HEK293 (cell line): ENCODE data around the gene DDX47.

ENCODE experiments used
- CTCF ChIA-PET: fragments of 350-600 bp; formaldehyde crosslinking; extraction: SDS; loops from one replicate; lab custom pipeline; 2021; ENCODE audit warnings: antibody characterized with exemption; lab: Yijun Ruan, JAX
- POLR2A ChIA-PET: fragments of 300-600 bp; formaldehyde crosslinking; extraction: SDS; loops from one replicate; lab custom pipeline; 2020; ENCODE audit warnings: antibody characterized with exemption, inconsistent platforms; lab: Yijun Ruan, JAX
- H3K27ac ChIP-seq: fragments of 200-500 bp; sonication (Bioruptor generic); 2 replicates; pipeline ENCODE4 v1.5.1; 2014; ENCODE audit warnings: low read depth, low read length, control low read depth, inconsistent platforms; ENCODE audit errors: extremely low read depth
- H3K36me3 ChIP-seq, 2 experiments: fragments of 200-500 bp in 1 of 2; sonication (Bioruptor generic) in 1 of 2; 1 replicate in 1 of 2; 2 replicates in 1 of 2; pipeline ENCODE4 v1.5.1; 2014 to 2017; ENCODE audit warnings: inconsistent platforms in 2 of 2, low read length in 2 of 2; ENCODE audit not compliant: control insufficient read depth in 2 of 2, insufficient read depth in 1 of 2
- H3K4me1 ChIP-seq: fragments of 200-500 bp; sonication (Bioruptor generic); 2 replicates; pipeline ENCODE4 v1.5.1; 2014; ENCODE audit warnings: mild to moderate bottlenecking, low read length, inconsistent platforms; ENCODE audit not compliant: control insufficient read depth, insufficient read depth
- H3K4me3 ChIP-seq: 2 replicates; pipeline ENCODE4 v1.5.1; 2011; ENCODE audit warnings: low read depth, mild to moderate bottlenecking, control low read depth, low read length, moderate library complexity
- H3K9me3 ChIP-seq: fragments of 200-500 bp; sonication (Bioruptor generic); 2 replicates; pipeline ENCODE4 v1.5.1; 2014; ENCODE audit warnings: low read depth, low read length, inconsistent platforms; ENCODE audit not compliant: control insufficient read depth, insufficient read depth
- BCL11A ChIP-seq: fragments of 450-650 bp; formaldehyde crosslinking; IDR thresholded peaks from 2 replicates; pipeline ENCODE4 v1.5.1; 2016; ENCODE audit warnings: low read depth, missing biosample characterization, missing genetic modification characterization
- EGR2 ChIP-seq: fragments of 450-650 bp; formaldehyde crosslinking; IDR thresholded peaks from 2 replicates; pipeline ENCODE4 v1.5.1; 2016; ENCODE audit warnings: low read depth, missing biosample characterization, missing genetic modification characterization
- KLF7 ChIP-seq: fragments of 450-650 bp; formaldehyde crosslinking; IDR thresholded peaks from 2 replicates; pipeline ENCODE4 v1.5.1; 2016; ENCODE audit warnings: missing biosample characterization, missing genetic modification characterization, borderline replicate concordance
- SCRT2 ChIP-seq: fragments of 450-650 bp; formaldehyde crosslinking; IDR thresholded peaks from 2 replicates; pipeline ENCODE4 v1.5.1; 2016; ENCODE audit warnings: missing biosample characterization, missing genetic modification characterization
- ZIC2 ChIP-seq: fragments of 450-650 bp; formaldehyde crosslinking; IDR thresholded peaks from 2 replicates; pipeline ENCODE4 v1.5.1; 2016; ENCODE audit warnings: missing biosample characterization, missing genetic modification characterization
- ZNF112 ChIP-seq: fragments of 450-650 bp; formaldehyde crosslinking; IDR thresholded peaks from 2 replicates; pipeline ENCODE4 v1.5.0; 2017; ENCODE audit warnings: missing biosample characterization, missing genetic modification characterization
- ZNF114 ChIP-seq: fragments of 450-650 bp; formaldehyde crosslinking; IDR thresholded peaks from 2 replicates; pipeline ENCODE4 v1.5.0; 2017; ENCODE audit warnings: missing biosample characterization, missing genetic modification characterization
- ZNF138 ChIP-seq: fragments of 450-650 bp; formaldehyde crosslinking; IDR thresholded peaks from 2 replicates; pipeline ENCODE4 v1.5.1; 2016; ENCODE audit warnings: missing biosample characterization, missing genetic modification characterization, borderline replicate concordance
- ZNF18 ChIP-seq: fragments of 450-650 bp; formaldehyde crosslinking; IDR thresholded peaks from 2 replicates; pipeline ENCODE4 v1.5.1; 2016; ENCODE audit warnings: missing biosample characterization, missing genetic modification characterization
- ZNF221 ChIP-seq: fragments of 450-650 bp; formaldehyde crosslinking; IDR thresholded peaks from 2 replicates; pipeline ENCODE4 v1.5.1; 2017; ENCODE audit warnings: missing biosample characterization, missing genetic modification characterization, borderline replicate concordance
- ZNF248 ChIP-seq: fragments of 450-650 bp; formaldehyde crosslinking; IDR thresholded peaks from 2 replicates; pipeline ENCODE4 v1.5.1; 2017; ENCODE audit warnings: missing biosample characterization, missing genetic modification characterization
- ZNF311 ChIP-seq: fragments of 450-650 bp; formaldehyde crosslinking; IDR thresholded peaks from 2 replicates; pipeline ENCODE4 v1.5.1; 2017; ENCODE audit warnings: missing biosample characterization, missing genetic modification characterization, borderline replicate concordance
- ZNF354C ChIP-seq: fragments of 450-650 bp; formaldehyde crosslinking; IDR thresholded peaks from 2 replicates; pipeline ENCODE4 v1.5.1; 2016; ENCODE audit warnings: missing biosample characterization, missing genetic modification characterization, low read depth, borderline replicate concordance
- ZNF362 ChIP-seq: fragments of 450-650 bp; formaldehyde crosslinking; IDR thresholded peaks from 2 replicates; pipeline ENCODE4 v1.5.1; 2016; ENCODE audit warnings: missing biosample characterization, missing genetic modification characterization
- ZNF391 ChIP-seq: fragments of 450-650 bp; formaldehyde crosslinking; IDR thresholded peaks from 2 replicates; pipeline ENCODE4 v1.5.1; 2016; ENCODE audit warnings: low read depth, missing biosample characterization, missing genetic modification characterization, borderline replicate concordance
- ZNF398 ChIP-seq: fragments of 450-650 bp; formaldehyde crosslinking; IDR thresholded peaks from 2 replicates; pipeline ENCODE4 v1.5.1; 2017; ENCODE audit warnings: missing biosample characterization, missing genetic modification characterization
- ZNF48 ChIP-seq: fragments of 450-650 bp; formaldehyde crosslinking; IDR thresholded peaks from 2 replicates; pipeline ENCODE4 v1.5.1; 2016; ENCODE audit warnings: missing biosample characterization, missing genetic modification characterization
- ZNF514 ChIP-seq: fragments of 450-650 bp; formaldehyde crosslinking; IDR thresholded peaks from 2 replicates; pipeline ENCODE4 v1.5.1; 2016; ENCODE audit warnings: missing biosample characterization, missing genetic modification characterization
- ZNF529 ChIP-seq: fragments of 450-650 bp; formaldehyde crosslinking; IDR thresholded peaks from 2 replicates; pipeline ENCODE4 v1.5.1; 2017; ENCODE audit warnings: missing genetic modification characterization, missing biosample characterization; ENCODE audit not compliant: insufficient replicate concordance
- ZNF548 ChIP-seq: fragments of 450-650 bp; formaldehyde crosslinking; IDR thresholded peaks from 2 replicates; pipeline ENCODE4 v1.5.1; 2016; ENCODE audit warnings: missing biosample characterization, missing genetic modification characterization
- ZNF558 ChIP-seq: fragments of 450-650 bp; formaldehyde crosslinking; IDR thresholded peaks from 2 replicates; pipeline ENCODE4 v1.5.1; 2016; ENCODE audit warnings: missing biosample characterization, missing genetic modification characterization
- ZNF596 ChIP-seq: fragments of 450-650 bp; IDR thresholded peaks from 2 replicates; pipeline ENCODE4 v1.5.0; 2018; ENCODE audit warnings: missing biosample characterization, mild to moderate bottlenecking, missing genetic modification characterization, moderate library complexity
- ZNF626 ChIP-seq: fragments of 450-650 bp; sonication (Bioruptor Pico); formaldehyde crosslinking; IDR thresholded peaks from 2 replicates; pipeline ENCODE4 v1.5.1; 2018; ENCODE audit warnings: missing biosample characterization, missing genetic modification characterization, inconsistent platforms
- ZNF692 ChIP-seq: fragments of 450-650 bp; formaldehyde crosslinking; IDR thresholded peaks from 2 replicates; pipeline ENCODE4 v1.5.1; 2016; ENCODE audit warnings: missing biosample characterization, missing genetic modification characterization

The DDX47 gene

GRCh38 chr12:12817616-12818015 is 4.5 kb downstream of the DDX47 start:
- TF ChIP-seq ZNF18 (tag by site-specific recombination): no peak
- TF ChIP-seq ZNF391 (tag by site-specific recombination): no peak
- no peak for TF ChIP-seq ZNF626 (tag by site-specific recombination)
- no peak for TF ChIP-seq ZNF248
- no peak for TF ChIP-seq ZIC2 (tag by site-specific recombination)
- no peak for TF ChIP-seq KLF7 (tag by site-specific recombination)
- TF ChIP-seq ZNF362 (tag by site-specific recombination): no peak
- TF ChIP-seq ZNF354C: no peak
- no peak for TF ChIP-seq ZNF138 (tag by site-specific recombination)
- no peak for TF ChIP-seq ZNF692 (tag by site-specific recombination)
- TF ChIP-seq ZNF112 (tag by site-specific recombination): no peak
- TF ChIP-seq ZNF114 (tag by site-specific recombination): no peak
- TF ChIP-seq ZNF529 (tag by site-specific recombination): no peak
- TF ChIP-seq BCL11A (tag by site-specific recombination): no peak
- TF ChIP-seq ZNF398 (tag by site-specific recombination): no peak
- no peak for TF ChIP-seq ZNF311 (tag by site-specific recombination)
- peaks cover 41 to 56% of the 10 kb centered on the region in 2 experiments for H3K36me3 ChIP-seq
- ChIA-PET CTCF (interaction anchor here (1.1 to 1.5 kb wide), 2 partner anchors 29 to 395 kb away, joined by 3 read pairs; no protein-coding TSS in a partner anchor), POLR2A (no interaction called here)
- H3K27ac ChIP-seq: no peak overlapping the region
- H3K4me3 ChIP-seq: no peak overlapping the region
- H3K4me1 ChIP-seq: peaks cover 9% of the 10 kb centered on the region
- H3K9me3 ChIP-seq: no peaks in the 10 kb centered on the region

- Histone ChIP-seq H3K27ac (no peak overlapping the region), H3K36me3 (peaks cover 48 to 67% of the 10 kb centered on the region in 2 experiments), H3K9me3 (no peaks in the 10 kb centered on the region), H3K4me3 (no peak overlapping the region), H3K4me1 (peaks cover 9% of the 10 kb centered on the region)
- ChIA-PET POLR2A (interaction anchor here (0.6 to 2.6 kb wide), 11 partner anchors 17 to 493 kb away, joined by 3 to 20 read pairs (median 3); partner anchors contain the start of gene GPRC5A), CTCF (interaction anchor here (0.6 to 4.6 kb wide), 5 partner anchors 18 to 259 kb away, joined by 3 to 28 read pairs (median 5); no protein-coding TSS in a partner anchor)
- TF ChIP-seq ZNF692 (tag by site-specific recombination) (no peak), KLF7 (tag by site-specific recombination) (no peak), ZNF596 (tag by site-specific recombination) (no peak), ZNF221 (tag by site-specific recombination) (no peak), ZNF529 (tag by site-specific recombination) (no peak), ZNF248 (no peak), SCRT2 (tag by site-specific recombination) (no peak), ZNF514 (no peak), ZNF48 (no peak), EGR2 (tag by site-specific recombination) (no peak), ZNF548 (no peak), ZNF558 (tag by site-specific recombination) (no peak), ZNF362 (tag by site-specific recombination) (no peak)
Measured at GRCh38 chr12:12818701-12819100, 5.6 kb downstream of the DDX47 start.
